Stimulated activated CD4-positive, alpha-beta T cell treated with anti-CD3 and anti-CD28 coated beads, Interleukin-1b, Interleukin-23, amount 100 ng/mL, for 48 hours (primary cell): ENCODE results near the gene COX7A2L.

Source experiments
- DNase-seq: peaks from one replicate; pipeline ENCODE4 v3.0.0-alpha.2; 2020

COX7A2L gene

GRCh38 chr2:42315844-42316470, 45.1 kb downstream of the COX7A2L start:
- DNase-seq, result no peak

GRCh38 chr2:42314892-42315468, 46.0 kb downstream of the COX7A2L start:
- DNase-seq, result no peak

GRCh38 chr2:42312106-42312505, 48.9 kb downstream of the COX7A2L start:
- no peak for DNase-seq

GRCh38 chr2:42310007-42310515, 51.0 kb downstream of the COX7A2L start:
- DNase-seq, result no peak

- no peak for DNase-seq
Observed at GRCh38 chr2:42309366-42309765, 51.7 kb downstream of the COX7A2L start.

- DNase-seq, result no peak
Observed at GRCh38 chr2:42307180-42307579, 53.8 kb downstream of the COX7A2L start.

- no peak for DNase-seq
Observed at GRCh38 chr2:42304059-42304713, 56.8 kb downstream of the COX7A2L start.

GRCh38 chr2:42303252-42303651, 57.8 kb downstream of the COX7A2L start:
- no peak for DNase-seq

GRCh38 chr2:42300527-42300926, 60.5 kb downstream of the COX7A2L start:
- no peak for DNase-seq
